ENCODE results near the gene SOX5. TPM values are rescaled to one million over a fixed set of nuclear protein-coding genes. Genes with fewer than 3 reads are reported as not detected.

Gene SOX5
- total RNA-seq, 4 donors from 2014 or later, result 0.40 to 8.4 (median 2.2) TPM

GRCh38 chr12:23888396-23889068 is 60.9 kb downstream of the SOX5 start:
- intact Hi-C loops (cut with DNase I), result no loop called here
- Histone ChIP-seq H3K9me3 (no peaks in the 10 kb centered on the region), H3K4me1 (no peaks in the 10 kb centered on the region), H3K4me3 (no peak overlapping the region), H3K27me3 (no peaks in the 10 kb centered on the region), H3K36me3 (no peaks in the 10 kb centered on the region), H3K27ac (no peak overlapping the region)
- 49 to 65% methylated on average over 5 of the region's 5 CpGs for WGBS, 2 donors
- TF ChIP-seq POLR2A (IDR thresholded peaks at IDR 0.05) (no peak), CTCF (IDR thresholded peaks at IDR 0.05) (no peak)
- DNase-seq, result no peak

GRCh38 chr12:23887055-23887835 is 62.2 kb downstream of the SOX5 start:
- WGBS, 2 donors, result 53 to 63% methylated on average over 3 of the region's 3 CpGs
- TF ChIP-seq CTCF (IDR thresholded peaks at IDR 0.05) (no peak), POLR2A (IDR thresholded peaks at IDR 0.05) (no peak)
- Histone ChIP-seq H3K27ac (no peak overlapping the region), H3K9me3 (no peaks in the 10 kb centered on the region), H3K27me3 (no peaks in the 10 kb centered on the region), H3K4me1 (no peaks in the 10 kb centered on the region), H3K4me3 (no peak overlapping the region), H3K36me3 (no peaks in the 10 kb centered on the region)
- no peak for DNase-seq
- intact Hi-C loops (cut with DNase I), result no loop called here

GRCh38 chr12:23885394-23885793 is 64.1 kb downstream of the SOX5 start:
- intact Hi-C loops (cut with DNase I), result no loop called here
- DNase-seq, result no peak
- Histone ChIP-seq H3K36me3 (no peaks in the 10 kb centered on the region), H3K27ac (no peak overlapping the region), H3K4me3 (no peak overlapping the region), H3K9me3 (no peaks in the 10 kb centered on the region), H3K4me1 (no peaks in the 10 kb centered on the region), H3K27me3 (no peaks in the 10 kb centered on the region)
- WGBS, 2 donors, result 73 to 79% methylated on average over 2 of the region's 2 CpGs
- TF ChIP-seq CTCF (IDR thresholded peaks at IDR 0.05) (no peak), POLR2A (IDR thresholded peaks at IDR 0.05) (no peak)

- WGBS, 2 donors, result 82 to 97% methylated on average over 3 of the region's 3 CpGs
- no peaks in the 10 kb centered on the region for H3K36me3 ChIP-seq
Measured at GRCh38 chr12:23884909-23885308, 64.6 kb downstream of the SOX5 start.

More at GRCh38 chr12:23884909-23885308, 64.6 kb downstream of the SOX5 start:
- H3K4me1 ChIP-seq, result no peaks in the 10 kb centered on the region
- intact Hi-C loops (cut with DNase I), result no loop called here
- no peaks in the 10 kb centered on the region for H3K27me3 ChIP-seq
- no peak overlapping the region for H3K27ac ChIP-seq
- TF ChIP-seq POLR2A (IDR thresholded peaks at IDR 0.05), result no peak
- TF ChIP-seq CTCF (IDR thresholded peaks at IDR 0.05), result no peak
- no peaks in the 10 kb centered on the region for H3K9me3 ChIP-seq
- H3K4me3 ChIP-seq, result no peak overlapping the region
- no peak for DNase-seq

Data from esophagus squamous epithelium (tissue), 5 donors.